PC-3 (cell line): ENCODE measurements around the gene ANO4.

Source experiments
- EZH2 ChIP-seq: fragments of 300-600 bp; sonication (generic); IDR thresholded peaks from one replicate; pipeline ENCODE4 v1.6.1; 2017; ENCODE audit warnings: antibody characterized with exemption, mild to moderate bottlenecking, low read length; ENCODE audit not compliant: unreplicated experiment
- EZH2phosphoT487 ChIP-seq: fragments of 300-600 bp; sonication (generic); IDR thresholded peaks from 2 replicates; pipeline ENCODE4 v1.6.1; 2018; ENCODE audit warnings: mild to moderate bottlenecking, antibody characterized with exemption, low read length, borderline replicate concordance
- TF ChIP-seq, protein P1 (sequence below): fragments of 300-600 bp; sonication (generic); conservative IDR thresholded peaks from 2 replicates; pipeline ENCODE4 v1.5.1; 2017; ENCODE audit warnings: antibody characterized with exemption, low read depth, mild to moderate bottlenecking, low read length

DNA sequence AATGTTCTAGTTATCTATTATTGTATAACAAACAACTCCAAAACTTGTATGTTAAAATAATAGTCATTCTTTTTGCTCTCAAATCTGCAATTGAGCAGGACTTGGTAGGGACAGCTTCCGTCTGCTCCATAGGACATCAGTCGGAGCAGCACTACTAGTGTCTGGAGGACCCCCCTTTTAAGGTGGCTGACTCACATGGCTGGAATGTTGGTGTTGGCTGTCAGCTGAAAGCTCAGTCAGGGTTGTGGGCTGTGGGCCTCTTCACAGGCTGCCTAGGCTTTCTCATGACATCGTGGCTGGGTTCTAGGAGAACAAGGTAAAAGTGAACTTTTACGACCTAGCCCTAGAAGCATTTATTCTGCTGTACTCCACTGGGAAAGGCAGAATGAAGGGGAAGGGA is 160.6 kb downstream of the ANO4 start:
- TF ChIP-seq, protein P1, sequence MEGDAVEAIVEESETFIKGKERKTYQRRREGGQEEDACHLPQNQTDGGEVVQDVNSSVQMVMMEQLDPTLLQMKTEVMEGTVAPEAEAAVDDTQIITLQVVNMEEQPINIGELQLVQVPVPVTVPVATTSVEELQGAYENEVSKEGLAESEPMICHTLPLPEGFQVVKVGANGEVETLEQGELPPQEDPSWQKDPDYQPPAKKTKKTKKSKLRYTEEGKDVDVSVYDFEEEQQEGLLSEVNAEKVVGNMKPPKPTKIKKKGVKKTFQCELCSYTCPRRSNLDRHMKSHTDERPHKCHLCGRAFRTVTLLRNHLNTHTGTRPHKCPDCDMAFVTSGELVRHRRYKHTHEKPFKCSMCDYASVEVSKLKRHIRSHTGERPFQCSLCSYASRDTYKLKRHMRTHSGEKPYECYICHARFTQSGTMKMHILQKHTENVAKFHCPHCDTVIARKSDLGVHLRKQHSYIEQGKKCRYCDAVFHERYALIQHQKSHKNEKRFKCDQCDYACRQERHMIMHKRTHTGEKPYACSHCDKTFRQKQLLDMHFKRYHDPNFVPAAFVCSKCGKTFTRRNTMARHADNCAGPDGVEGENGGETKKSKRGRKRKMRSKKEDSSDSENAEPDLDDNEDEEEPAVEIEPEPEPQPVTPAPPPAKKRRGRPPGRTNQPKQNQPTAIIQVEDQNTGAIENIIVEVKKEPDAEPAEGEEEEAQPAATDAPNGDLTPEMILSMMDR: no peak
- TF ChIP-seq EZH2 (no peak), EZH2phosphoT487 (no peak)
